H1 (cell line): ENCODE measurements around the gene GPR34. TPM values are rescaled to one million over a fixed set of nuclear protein-coding genes. Genes with fewer than 3 reads are reported as not detected.

ENCODE experiments used
- CREB1 ChIP-seq: IDR thresholded peaks from 2 replicates; pipeline ENCODE4 v1.6.1; 2012; ENCODE audit warnings: inconsistent platforms
- EZH2 ChIP-seq: fragments of 200-600 bp; sonication (generic); IDR thresholded peaks from 2 replicates; pipeline ENCODE4 v1.7.1; 2012; ENCODE audit warnings: low read depth, mild to moderate bottlenecking, moderate library complexity, low read length, inconsistent platforms; ENCODE audit not compliant: severe bottlenecking
- GTF2F1 ChIP-seq: IDR thresholded peaks from 2 replicates; pipeline ENCODE4 v1.6.1; 2012; ENCODE audit warnings: low read depth, low read length, improper control_type of control experiment, borderline replicate concordance
- POU5F1 ChIP-seq: IDR thresholded peaks from 2 replicates; pipeline ENCODE4 v1.6.1; 2011; ENCODE audit warnings: low read depth, mild to moderate bottlenecking, low read length, moderate library complexity
- SIRT6 ChIP-seq: IDR thresholded peaks from one replicate; pipeline ENCODE4 v1.7.1; 2012; ENCODE audit warnings: low read length, inconsistent platforms
- polyA plus RNA-seq, 7 experiments: library from polyadenylated mRNA; depleted of rRNA in 3 of 7; stranded (reverse) in 5 of 7; unstranded in 2 of 7; fragments of >200 nt in 5 of 7; fragments of 200-250 nt in 2 of 7; gene quantifications; 1 replicate in 5 of 7; 2 replicates in 1 of 7; 4 replicates in 1 of 7; pipeline versions ENCODE4 v1.2.1 to v1.2.3, GENCODE V29; 2011 to 2013; ENCODE audit warnings: missing spikeins in 2 of 7, mixed read lengths in 2 of 7
- total RNA-seq: library from RNA; stranded (reverse); fragmentation: NEBNext Ultra II Directional; extraction: Animal tissue kit (Norgen Biotek cat#: 25700); gene quantifications from 2 replicates; pipeline ENCODE4 v1.2.1, GENCODE V29; 2021
- TF ChIP-seq, protein P1 (sequence below): fragments of 300-600 bp; sonication (generic); IDR thresholded peaks from 2 replicates; pipeline ENCODE4 v1.7.1; 2012; ENCODE audit warnings: low read length, moderate library complexity, mild to moderate bottlenecking, inconsistent platforms; ENCODE audit not compliant: insufficient replicate concordance
- TF ChIP-seq, protein P2 (sequence below): IDR thresholded peaks from 2 replicates; pipeline ENCODE4 v1.6.1; 2012; ENCODE audit warnings: low read length, inconsistent platforms
- TF ChIP-seq, protein P3 (sequence below), 3 experiments: IDR thresholded peaks; 1 replicate in 2 of 3; 2 replicates in 1 of 3; pipeline versions ENCODE4 v1.5.1 to v1.6.1; 2011; ENCODE audit warnings: low read length in 3 of 3, mild to moderate bottlenecking in 3 of 3, inconsistent platforms in 2 of 3, low read depth in 1 of 3, moderate library complexity in 1 of 3; ENCODE audit not compliant: insufficient read depth in 1 of 3; ENCODE audit errors: control extremely low read depth in 1 of 3

The GPR34 gene
- total and polyA plus RNA-seq, 2 of the 8 experiments (the other 6 are each of a cell fraction or from before 2014, with no cell fraction given): not detected

DNA sequence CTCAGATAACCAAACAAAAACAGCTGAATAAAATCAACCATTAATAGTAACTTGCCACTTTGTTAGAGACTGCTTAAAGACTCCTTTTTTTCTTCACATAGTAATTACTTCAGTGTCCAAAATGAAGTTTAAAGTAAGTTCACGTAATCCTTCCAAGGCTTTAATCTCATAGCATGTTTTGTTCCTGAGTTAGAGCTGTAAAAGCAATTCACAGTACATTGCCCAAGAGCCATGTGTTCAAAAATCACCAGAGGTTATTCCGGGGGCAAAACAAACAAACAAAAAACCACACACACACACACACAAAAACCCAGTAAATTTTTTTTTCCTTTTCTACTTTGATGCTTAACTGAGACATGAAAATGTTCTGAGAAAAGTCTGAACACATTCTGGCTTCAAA is 41.3 kb downstream of the GPR34 start (continued):
- TF ChIP-seq, protein P1, sequence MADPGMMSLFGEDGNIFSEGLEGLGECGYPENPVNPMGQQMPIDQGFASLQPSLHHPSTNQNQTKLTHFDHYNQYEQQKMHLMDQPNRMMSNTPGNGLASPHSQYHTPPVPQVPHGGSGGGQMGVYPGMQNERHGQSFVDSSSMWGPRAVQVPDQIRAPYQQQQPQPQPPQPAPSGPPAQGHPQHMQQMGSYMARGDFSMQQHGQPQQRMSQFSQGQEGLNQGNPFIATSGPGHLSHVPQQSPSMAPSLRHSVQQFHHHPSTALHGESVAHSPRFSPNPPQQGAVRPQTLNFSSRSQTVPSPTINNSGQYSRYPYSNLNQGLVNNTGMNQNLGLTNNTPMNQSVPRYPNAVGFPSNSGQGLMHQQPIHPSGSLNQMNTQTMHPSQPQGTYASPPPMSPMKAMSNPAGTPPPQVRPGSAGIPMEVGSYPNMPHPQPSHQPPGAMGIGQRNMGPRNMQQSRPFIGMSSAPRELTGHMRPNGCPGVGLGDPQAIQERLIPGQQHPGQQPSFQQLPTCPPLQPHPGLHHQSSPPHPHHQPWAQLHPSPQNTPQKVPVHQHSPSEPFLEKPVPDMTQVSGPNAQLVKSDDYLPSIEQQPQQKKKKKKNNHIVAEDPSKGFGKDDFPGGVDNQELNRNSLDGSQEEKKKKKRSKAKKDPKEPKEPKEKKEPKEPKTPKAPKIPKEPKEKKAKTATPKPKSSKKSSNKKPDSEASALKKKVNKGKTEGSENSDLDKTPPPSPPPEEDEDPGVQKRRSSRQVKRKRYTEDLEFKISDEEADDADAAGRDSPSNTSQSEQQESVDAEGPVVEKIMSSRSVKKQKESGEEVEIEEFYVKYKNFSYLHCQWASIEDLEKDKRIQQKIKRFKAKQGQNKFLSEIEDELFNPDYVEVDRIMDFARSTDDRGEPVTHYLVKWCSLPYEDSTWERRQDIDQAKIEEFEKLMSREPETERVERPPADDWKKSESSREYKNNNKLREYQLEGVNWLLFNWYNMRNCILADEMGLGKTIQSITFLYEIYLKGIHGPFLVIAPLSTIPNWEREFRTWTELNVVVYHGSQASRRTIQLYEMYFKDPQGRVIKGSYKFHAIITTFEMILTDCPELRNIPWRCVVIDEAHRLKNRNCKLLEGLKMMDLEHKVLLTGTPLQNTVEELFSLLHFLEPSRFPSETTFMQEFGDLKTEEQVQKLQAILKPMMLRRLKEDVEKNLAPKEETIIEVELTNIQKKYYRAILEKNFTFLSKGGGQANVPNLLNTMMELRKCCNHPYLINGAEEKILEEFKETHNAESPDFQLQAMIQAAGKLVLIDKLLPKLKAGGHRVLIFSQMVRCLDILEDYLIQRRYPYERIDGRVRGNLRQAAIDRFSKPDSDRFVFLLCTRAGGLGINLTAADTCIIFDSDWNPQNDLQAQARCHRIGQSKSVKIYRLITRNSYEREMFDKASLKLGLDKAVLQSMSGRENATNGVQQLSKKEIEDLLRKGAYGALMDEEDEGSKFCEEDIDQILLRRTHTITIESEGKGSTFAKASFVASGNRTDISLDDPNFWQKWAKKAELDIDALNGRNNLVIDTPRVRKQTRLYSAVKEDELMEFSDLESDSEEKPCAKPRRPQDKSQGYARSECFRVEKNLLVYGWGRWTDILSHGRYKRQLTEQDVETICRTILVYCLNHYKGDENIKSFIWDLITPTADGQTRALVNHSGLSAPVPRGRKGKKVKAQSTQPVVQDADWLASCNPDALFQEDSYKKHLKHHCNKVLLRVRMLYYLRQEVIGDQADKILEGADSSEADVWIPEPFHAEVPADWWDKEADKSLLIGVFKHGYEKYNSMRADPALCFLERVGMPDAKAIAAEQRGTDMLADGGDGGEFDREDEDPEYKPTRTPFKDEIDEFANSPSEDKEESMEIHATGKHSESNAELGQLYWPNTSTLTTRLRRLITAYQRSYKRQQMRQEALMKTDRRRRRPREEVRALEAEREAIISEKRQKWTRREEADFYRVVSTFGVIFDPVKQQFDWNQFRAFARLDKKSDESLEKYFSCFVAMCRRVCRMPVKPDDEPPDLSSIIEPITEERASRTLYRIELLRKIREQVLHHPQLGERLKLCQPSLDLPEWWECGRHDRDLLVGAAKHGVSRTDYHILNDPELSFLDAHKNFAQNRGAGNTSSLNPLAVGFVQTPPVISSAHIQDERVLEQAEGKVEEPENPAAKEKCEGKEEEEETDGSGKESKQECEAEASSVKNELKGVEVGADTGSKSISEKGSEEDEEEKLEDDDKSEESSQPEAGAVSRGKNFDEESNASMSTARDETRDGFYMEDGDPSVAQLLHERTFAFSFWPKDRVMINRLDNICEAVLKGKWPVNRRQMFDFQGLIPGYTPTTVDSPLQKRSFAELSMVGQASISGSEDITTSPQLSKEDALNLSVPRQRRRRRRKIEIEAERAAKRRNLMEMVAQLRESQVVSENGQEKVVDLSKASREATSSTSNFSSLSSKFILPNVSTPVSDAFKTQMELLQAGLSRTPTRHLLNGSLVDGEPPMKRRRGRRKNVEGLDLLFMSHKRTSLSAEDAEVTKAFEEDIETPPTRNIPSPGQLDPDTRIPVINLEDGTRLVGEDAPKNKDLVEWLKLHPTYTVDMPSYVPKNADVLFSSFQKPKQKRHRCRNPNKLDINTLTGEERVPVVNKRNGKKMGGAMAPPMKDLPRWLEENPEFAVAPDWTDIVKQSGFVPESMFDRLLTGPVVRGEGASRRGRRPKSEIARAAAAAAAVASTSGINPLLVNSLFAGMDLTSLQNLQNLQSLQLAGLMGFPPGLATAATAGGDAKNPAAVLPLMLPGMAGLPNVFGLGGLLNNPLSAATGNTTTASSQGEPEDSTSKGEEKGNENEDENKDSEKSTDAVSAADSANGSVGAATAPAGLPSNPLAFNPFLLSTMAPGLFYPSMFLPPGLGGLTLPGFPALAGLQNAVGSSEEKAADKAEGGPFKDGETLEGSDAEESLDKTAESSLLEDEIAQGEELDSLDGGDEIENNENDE: no peak
- TF ChIP-seq GTF2F1 (no peak), EZH2 (no peak), CREB1 (no peak), POU5F1 (no peak), SIRT6 (no peak)
- TF ChIP-seq, protein P2, sequence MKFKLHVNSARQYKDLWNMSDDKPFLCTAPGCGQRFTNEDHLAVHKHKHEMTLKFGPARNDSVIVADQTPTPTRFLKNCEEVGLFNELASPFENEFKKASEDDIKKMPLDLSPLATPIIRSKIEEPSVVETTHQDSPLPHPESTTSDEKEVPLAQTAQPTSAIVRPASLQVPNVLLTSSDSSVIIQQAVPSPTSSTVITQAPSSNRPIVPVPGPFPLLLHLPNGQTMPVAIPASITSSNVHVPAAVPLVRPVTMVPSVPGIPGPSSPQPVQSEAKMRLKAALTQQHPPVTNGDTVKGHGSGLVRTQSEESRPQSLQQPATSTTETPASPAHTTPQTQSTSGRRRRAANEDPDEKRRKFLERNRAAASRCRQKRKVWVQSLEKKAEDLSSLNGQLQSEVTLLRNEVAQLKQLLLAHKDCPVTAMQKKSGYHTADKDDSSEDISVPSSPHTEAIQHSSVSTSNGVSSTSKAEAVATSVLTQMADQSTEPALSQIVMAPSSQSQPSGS: no peak
- TF ChIP-seq, protein P3, sequence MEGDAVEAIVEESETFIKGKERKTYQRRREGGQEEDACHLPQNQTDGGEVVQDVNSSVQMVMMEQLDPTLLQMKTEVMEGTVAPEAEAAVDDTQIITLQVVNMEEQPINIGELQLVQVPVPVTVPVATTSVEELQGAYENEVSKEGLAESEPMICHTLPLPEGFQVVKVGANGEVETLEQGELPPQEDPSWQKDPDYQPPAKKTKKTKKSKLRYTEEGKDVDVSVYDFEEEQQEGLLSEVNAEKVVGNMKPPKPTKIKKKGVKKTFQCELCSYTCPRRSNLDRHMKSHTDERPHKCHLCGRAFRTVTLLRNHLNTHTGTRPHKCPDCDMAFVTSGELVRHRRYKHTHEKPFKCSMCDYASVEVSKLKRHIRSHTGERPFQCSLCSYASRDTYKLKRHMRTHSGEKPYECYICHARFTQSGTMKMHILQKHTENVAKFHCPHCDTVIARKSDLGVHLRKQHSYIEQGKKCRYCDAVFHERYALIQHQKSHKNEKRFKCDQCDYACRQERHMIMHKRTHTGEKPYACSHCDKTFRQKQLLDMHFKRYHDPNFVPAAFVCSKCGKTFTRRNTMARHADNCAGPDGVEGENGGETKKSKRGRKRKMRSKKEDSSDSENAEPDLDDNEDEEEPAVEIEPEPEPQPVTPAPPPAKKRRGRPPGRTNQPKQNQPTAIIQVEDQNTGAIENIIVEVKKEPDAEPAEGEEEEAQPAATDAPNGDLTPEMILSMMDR (IDR thresholded peaks at IDR 0.05; ENCODE audit: control extremely low read depth in 1 of 3, insufficient read depth in 1 of 3, low read depth in 1 of 3, low read length in 3 of 3): no peak
